Endodermal cell (in vitro differentiated cells): ENCODE measurements around the gene MT4. TPM values are rescaled to one million over a fixed set of nuclear protein-coding genes. Genes with fewer than 3 reads are reported as not detected.

Experiments
- DNase-seq: peaks from one replicate; pipeline ENCODE4 v3.0.0-alpha.2; 2017
- H3K27ac ChIP-seq: 2 replicates; pipeline ENCODE4 v1.5.1; 2013; ENCODE audit warnings: mild to moderate bottlenecking, low read depth, low read length, moderate library complexity
- H3K27me3 ChIP-seq: 2 replicates; pipeline ENCODE4 v1.6.1; 2013; ENCODE audit warnings: mild to moderate bottlenecking, low read length, moderate library complexity; ENCODE audit not compliant: insufficient read depth, control insufficient read depth, poor library complexity, severe bottlenecking
- H3K36me3 ChIP-seq: 2 replicates; pipeline ENCODE4 v1.7.0; 2013; ENCODE audit warnings: mild to moderate bottlenecking, low read length, moderate library complexity; ENCODE audit not compliant: control insufficient read depth, insufficient read depth
- H3K4me1 ChIP-seq: one replicate; pipeline ENCODE4 v1.7.0; 2013; ENCODE audit warnings: low read length; ENCODE audit not compliant: control insufficient read depth, insufficient read depth
- H3K4me3 ChIP-seq: 2 replicates; pipeline ENCODE4 v1.5.1; 2013; ENCODE audit warnings: mild to moderate bottlenecking, low read length, moderate library complexity
- H3K9ac ChIP-seq: 2 replicates; pipeline ENCODE4 v1.6.1; 2013; ENCODE audit warnings: mild to moderate bottlenecking, low read length, moderate library complexity; ENCODE audit not compliant: poor library complexity, severe bottlenecking; ENCODE audit errors: extremely low read depth
- H3K9me3 ChIP-seq: 2 replicates; pipeline ENCODE4 v1.6.1; 2013; ENCODE audit warnings: mild to moderate bottlenecking, low read length, moderate library complexity; ENCODE audit not compliant: control insufficient read depth
- H3K27ac Mint-ChIP-seq: 2 replicates; pipeline ENCODE4 v1.8.0; 2020; ENCODE audit warnings: mixed read lengths
- H3K27me3 Mint-ChIP-seq: 2 replicates; pipeline ENCODE4 v1.8.0; 2021; ENCODE audit warnings: mild to moderate bottlenecking, mixed read lengths; ENCODE audit not compliant: insufficient read depth
- H3K36me3 Mint-ChIP-seq: 2 replicates; pipeline ENCODE4 v1.8.0; 2020; ENCODE audit warnings: low read depth, mixed read lengths
- H3K4me1 Mint-ChIP-seq: 2 replicates; pipeline ENCODE4 v1.8.0; 2020; ENCODE audit warnings: mixed read lengths
- H3K4me3 Mint-ChIP-seq: 2 replicates; pipeline ENCODE4 v1.8.0; 2020; ENCODE audit warnings: mild to moderate bottlenecking, moderate library complexity, mixed read lengths
- H3K9me3 Mint-ChIP-seq: 2 replicates; pipeline ENCODE4 v1.8.0; 2020; ENCODE audit warnings: mild to moderate bottlenecking, mixed read lengths
- WGBS, 2 experiments: methylation state at CpG; one replicate each; pipeline versions ENCODE4 v1.1.5 to v1.1.7; 2013; ENCODE audit warnings: missing lambda C conversion rate in 2 of 2, mixed read lengths in 1 of 2; ENCODE audit not compliant: insufficient coverage in 1 of 2, insufficient read length in 1 of 2; 5-methylcytosine and 5-hydroxymethylcytosine counted together
- total RNA-seq, 2 donors: library from RNA; stranded (reverse); fragmentation: NEBNext Ultra II Directional in 1 of 2; extraction: Animal tissue kit (Norgen Biotek cat#: 25700) in 1 of 2; gene quantifications; 2 replicates in 1 of 2; 3 replicates in 1 of 2; pipeline ENCODE4 v1.2.1, GENCODE V29; 2021
- TF ChIP-seq, protein P1 (sequence below): fragments of 200-600 bp; sonication (generic); conservative IDR thresholded peaks from 2 replicates; pipeline ENCODE4 v1.5.0; 2021; ENCODE audit warnings: antibody characterized with exemption, mild to moderate bottlenecking

MT4 gene
- total RNA-seq, 2 donors from 2014 or later: not detected

DNA sequence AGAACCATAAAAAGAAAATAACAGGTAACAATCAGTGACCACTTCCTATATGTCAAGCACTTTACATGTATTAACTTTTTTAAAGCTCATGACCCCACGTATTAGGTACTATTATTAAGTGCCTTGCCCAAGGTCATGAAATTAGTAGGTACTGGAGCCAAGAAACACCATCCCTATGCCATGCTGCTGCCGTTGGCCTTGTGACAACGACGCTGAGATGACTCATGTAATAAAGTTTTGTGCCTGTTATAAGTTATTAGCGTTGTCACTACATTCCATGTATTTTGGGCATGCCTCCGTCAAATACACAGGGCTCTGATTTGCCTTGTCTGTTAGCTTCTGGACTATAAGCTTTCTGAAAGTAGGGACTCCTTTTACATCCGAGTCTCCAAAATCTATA is 46.4 kb upstream of the MT4 start:
- H3K9ac ChIP-seq: no peak overlapping the region
- no peaks in the 10 kb centered on the region for H3K9me3 Mint-ChIP-seq
- H3K27me3 Mint-ChIP-seq: peaks cover 6% of the 10 kb centered on the region
- no peak for DNase-seq
- no peaks in the 10 kb centered on the region for H3K4me1 ChIP-seq
- H3K27ac Mint-ChIP-seq: no peak overlapping the region
- H3K4me3 Mint-ChIP-seq: peak overlapping the region; percentile 78
- H3K36me3 ChIP-seq: peaks cover 4% of the 10 kb centered on the region
- TF ChIP-seq, protein P1, sequence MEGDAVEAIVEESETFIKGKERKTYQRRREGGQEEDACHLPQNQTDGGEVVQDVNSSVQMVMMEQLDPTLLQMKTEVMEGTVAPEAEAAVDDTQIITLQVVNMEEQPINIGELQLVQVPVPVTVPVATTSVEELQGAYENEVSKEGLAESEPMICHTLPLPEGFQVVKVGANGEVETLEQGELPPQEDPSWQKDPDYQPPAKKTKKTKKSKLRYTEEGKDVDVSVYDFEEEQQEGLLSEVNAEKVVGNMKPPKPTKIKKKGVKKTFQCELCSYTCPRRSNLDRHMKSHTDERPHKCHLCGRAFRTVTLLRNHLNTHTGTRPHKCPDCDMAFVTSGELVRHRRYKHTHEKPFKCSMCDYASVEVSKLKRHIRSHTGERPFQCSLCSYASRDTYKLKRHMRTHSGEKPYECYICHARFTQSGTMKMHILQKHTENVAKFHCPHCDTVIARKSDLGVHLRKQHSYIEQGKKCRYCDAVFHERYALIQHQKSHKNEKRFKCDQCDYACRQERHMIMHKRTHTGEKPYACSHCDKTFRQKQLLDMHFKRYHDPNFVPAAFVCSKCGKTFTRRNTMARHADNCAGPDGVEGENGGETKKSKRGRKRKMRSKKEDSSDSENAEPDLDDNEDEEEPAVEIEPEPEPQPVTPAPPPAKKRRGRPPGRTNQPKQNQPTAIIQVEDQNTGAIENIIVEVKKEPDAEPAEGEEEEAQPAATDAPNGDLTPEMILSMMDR: no peak
- H3K9me3 ChIP-seq: no peaks in the 10 kb centered on the region
- no peak overlapping the region for H3K4me3 ChIP-seq
- H3K4me1 Mint-ChIP-seq: peaks cover 11% of the 10 kb centered on the region
- WGBS, 2 experiments: 94 to 100% methylated on average over 4 to 6 of the region's 7 CpGs
- H3K27ac ChIP-seq: no peak overlapping the region
- H3K36me3 Mint-ChIP-seq: no peaks in the 10 kb centered on the region
- H3K27me3 ChIP-seq: no peaks in the 10 kb centered on the region

DNA sequence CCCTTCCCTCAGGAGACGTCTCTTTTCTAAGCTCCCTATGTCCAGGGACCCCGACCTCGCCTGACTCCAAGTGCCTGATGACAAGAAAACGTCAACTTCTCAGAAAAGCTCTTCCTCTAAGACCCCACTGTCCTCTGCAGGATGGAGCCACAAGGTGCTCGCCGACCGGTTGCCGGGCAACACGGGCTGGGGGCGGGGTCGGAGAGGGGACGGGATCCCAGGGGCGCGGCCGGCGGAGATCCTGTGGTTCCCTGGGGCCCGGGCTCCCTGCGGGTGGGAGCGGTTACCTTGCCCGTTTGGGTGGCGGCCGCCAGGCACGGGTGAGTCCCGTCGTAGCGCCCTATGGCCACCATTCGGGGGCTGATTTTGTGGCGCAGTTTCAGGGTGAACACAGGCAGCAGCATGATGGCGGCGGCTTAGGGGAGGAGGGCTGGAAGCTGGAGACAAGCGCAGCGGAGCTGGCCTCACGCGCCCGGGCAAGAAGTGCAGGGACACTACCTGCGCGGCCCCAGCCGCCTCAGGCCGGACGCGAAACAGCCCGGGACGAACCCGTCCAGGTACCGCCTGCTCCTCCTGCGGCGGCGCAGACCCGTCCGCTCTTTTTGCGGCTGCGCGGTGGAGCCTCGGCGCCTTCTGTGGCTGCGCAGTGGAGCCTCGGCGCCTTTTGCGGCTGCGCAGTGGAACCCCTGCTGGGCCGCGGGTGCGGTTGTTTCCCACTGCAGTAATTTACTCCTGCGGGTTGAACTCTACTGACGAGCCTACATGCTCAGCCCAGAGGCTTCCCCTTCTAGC is 45.2 kb upstream of the MT4 start, which contains the start of gene BBS2:
Gene BBS2 (minus strand): TSS at position 566 of the 792 bp plus-strand sequence. CDS start 162 bp downstream, at position 404.
- Histone ChIP-seq H3K4me1 (no peaks in the 10 kb centered on the region), H3K9me3 (no peaks in the 10 kb centered on the region), H3K27me3 (no peaks in the 10 kb centered on the region), H3K36me3 (no peaks in the 10 kb centered on the region), H3K4me3 (peak within 1 kb of the TSS; percentile 91), H3K27ac (peak within 1 kb of the TSS; percentile 38), H3K9ac (peak within 1 kb of the TSS; percentile 60)
- WGBS, 2 experiments: 0 to 1% methylated on average over 29 to 65 of the region's 65 CpGs
- Mint-ChIP-seq H3K27ac (peak within 1 kb of the TSS; percentile 74), H3K36me3 (no peaks in the 10 kb centered on the region), H3K4me1 (peaks cover 11% of the 10 kb centered on the region), H3K27me3 (peaks cover 11% of the 10 kb centered on the region), H3K9me3 (no peaks in the 10 kb centered on the region), H3K4me3 (peak within 1 kb of the TSS; percentile 78)
- peak; percentile 96 for DNase-seq
- TF ChIP-seq, protein P1: no peak

DNA sequence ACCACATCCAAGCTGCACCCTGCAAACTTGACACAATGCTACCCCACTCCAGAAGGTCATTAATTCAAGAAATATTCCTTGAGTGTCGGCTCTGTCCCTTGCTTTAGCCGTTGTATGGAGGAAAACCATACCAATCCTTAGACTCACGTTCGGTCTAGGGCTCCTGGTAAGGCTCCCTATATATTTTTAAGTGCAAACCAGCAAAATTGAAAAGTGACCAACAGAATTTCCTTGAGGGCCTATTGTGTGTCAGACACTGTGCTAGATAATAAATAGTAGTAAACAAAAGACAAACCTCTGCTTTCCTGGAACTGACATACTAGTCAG is 44.7 kb upstream of the MT4 start:
- H3K27ac Mint-ChIP-seq: peak overlapping the region; percentile 74
- peak overlapping the region; percentile 91 for H3K4me3 ChIP-seq
- H3K9me3 ChIP-seq: no peaks in the 10 kb centered on the region
- WGBS, 2 experiments: 43 to 63% methylated on average over 3 to 4 of the region's 4 CpGs
- H3K36me3 Mint-ChIP-seq: no peaks in the 10 kb centered on the region
- H3K27ac ChIP-seq: no peak overlapping the region
- no peaks in the 10 kb centered on the region for H3K36me3 ChIP-seq
- no peaks in the 10 kb centered on the region for H3K9me3 Mint-ChIP-seq
- no peaks in the 10 kb centered on the region for H3K4me1 ChIP-seq
- H3K27me3 Mint-ChIP-seq: peaks cover 11% of the 10 kb centered on the region
- no peak for DNase-seq
- peaks cover 11% of the 10 kb centered on the region for H3K4me1 Mint-ChIP-seq
- H3K4me3 Mint-ChIP-seq: peak overlapping the region; percentile 78
- TF ChIP-seq, protein P1: no peak
- no peak overlapping the region for H3K9ac ChIP-seq
- no peaks in the 10 kb centered on the region for H3K27me3 ChIP-seq
